NCI-H2171 (cell line): ENCODE measurements around the gene FBXW2.
"Not testable (repeated sequence)": the region's sequence is repeated elsewhere in the genome, so short reads cannot be mapped to it uniquely, and the experiment has no call there.

Experiments
- DNase-seq: peaks from one replicate; lab custom pipeline; 2025; lab: John Stamatoyannopoulos, UW

Gene FBXW2

GRCh38 chr9:120792898-120793765, at the start of gene FBXW2:
FBXW2 (minus strand) TSS chr9:120793416; CDS start chr9:120788258, 5,158 bp downstream.
- peak; percentile 93 for DNase-seq

- DNase-seq = no peak
Observed at GRCh38 chr9:120841930-120842684, 48.9 kb upstream of the FBXW2 start.

GRCh38 chr9:120839146-120839545, 45.9 kb upstream of the FBXW2 start:
- no peak for DNase-seq

- no peak for DNase-seq
Observed at GRCh38 chr9:120837921-120838320, 44.7 kb upstream of the FBXW2 start.

GRCh38 chr9:120833325-120833724, 40.1 kb upstream of the FBXW2 start:
- DNase-seq = no peak

- DNase-seq = no peak
Observed at GRCh38 chr9:120832807-120833206, 39.6 kb upstream of the FBXW2 start.

GRCh38 chr9:120830865-120831264, 37.6 kb upstream of the FBXW2 start:
- no peak for DNase-seq

GRCh38 chr9:120830151-120830550, 36.9 kb upstream of the FBXW2 start:
- no peak for DNase-seq

GRCh38 chr9:120829650-120830049, 36.4 kb upstream of the FBXW2 start:
- no peak for DNase-seq

- DNase-seq = no peak
Observed at GRCh38 chr9:120820095-120820494, 26.9 kb upstream of the FBXW2 start.

GRCh38 chr9:120818595-120818994, 25.4 kb upstream of the FBXW2 start:
- no peak for DNase-seq

GRCh38 chr9:120815075-120815474, 21.9 kb upstream of the FBXW2 start:
- no peak for DNase-seq

GRCh38 chr9:120808931-120809330, 15.7 kb upstream of the FBXW2 start:
- DNase-seq = no peak

GRCh38 chr9:120807607-120808379, 14.6 kb upstream of the FBXW2 start:
- DNase-seq = no peak

GRCh38 chr9:120804784-120805363, 11.7 kb upstream of the FBXW2 start:
- not testable (repeated sequence) for DNase-seq

- DNase-seq = no peak
Observed at GRCh38 chr9:120801441-120801840, 8.2 kb upstream of the FBXW2 start.

GRCh38 chr9:120791161-120791560, 2.1 kb downstream of the FBXW2 start:
- no peak for DNase-seq

GRCh38 chr9:120787933-120788332, 5.3 kb downstream of the FBXW2 start:
- DNase-seq = no peak

- no peak for DNase-seq
Observed at GRCh38 chr9:120783602-120784047, 9.6 kb downstream of the FBXW2 start.

- no peak for DNase-seq
Observed at GRCh38 chr9:120781236-120781635, 12.0 kb downstream of the FBXW2 start.

- DNase-seq = no peak
Observed at GRCh38 chr9:120780367-120780766, 12.8 kb downstream of the FBXW2 start.

GRCh38 chr9:120779227-120779626, 14.0 kb downstream of the FBXW2 start:
- DNase-seq = no peak
